ENCODE data around the gene ADCY10.

Gene ADCY10

GRCh38 chr1:167795810-167796740, 117.9 kb downstream of the ADCY10 start:
- in situ Hi-C loops (cut with MboI; ENCODE audit: low sequenced_read_pairs, unreplicated experiment) = no loop called here
- no peak for TF ChIP-seq CTCF (IDR thresholded peaks at IDR 0.05; ENCODE audit: borderline replicate concordance, control extremely low read depth, extremely low read depth, insufficient read depth, missing control alignments)
- no peak for DNase-seq (ENCODE audit: low spot score)

- in situ Hi-C loops (cut with MboI; ENCODE audit: low sequenced_read_pairs, unreplicated experiment) = no loop called here
- TF ChIP-seq CTCF (IDR thresholded peaks at IDR 0.05; ENCODE audit: borderline replicate concordance, control extremely low read depth, extremely low read depth, insufficient read depth, missing control alignments) = no peak
- no peak for DNase-seq (ENCODE audit: low spot score)
These were observed 119.9 kb downstream of the ADCY10 start for GRCh38 chr1:167794043-167794442.

- in situ Hi-C loops (cut with MboI; ENCODE audit: low sequenced_read_pairs, unreplicated experiment) = no loop called here
- no peak for TF ChIP-seq CTCF (IDR thresholded peaks at IDR 0.05; ENCODE audit: borderline replicate concordance, control extremely low read depth, extremely low read depth, insufficient read depth, missing control alignments)
- no peak for DNase-seq (ENCODE audit: low spot score)
These were observed 121.8 kb downstream of the ADCY10 start for GRCh38 chr1:167792188-167792565.

GRCh38 chr1:167791281-167792187, 122.4 kb downstream of the ADCY10 start:
- no peak for TF ChIP-seq CTCF (IDR thresholded peaks at IDR 0.05; ENCODE audit: borderline replicate concordance, control extremely low read depth, extremely low read depth, insufficient read depth, missing control alignments)
- DNase-seq (ENCODE audit: low spot score) = no peak
- in situ Hi-C loops (cut with MboI; ENCODE audit: low sequenced_read_pairs, unreplicated experiment) = no loop called here

GRCh38 chr1:167790117-167790516, 123.8 kb downstream of the ADCY10 start:
- no peak for DNase-seq (ENCODE audit: low spot score)
- no peak for TF ChIP-seq CTCF (IDR thresholded peaks at IDR 0.05; ENCODE audit: borderline replicate concordance, control extremely low read depth, extremely low read depth, insufficient read depth, missing control alignments)
- in situ Hi-C loops (cut with MboI; ENCODE audit: low sequenced_read_pairs, unreplicated experiment) = no loop called here

- no peak for TF ChIP-seq CTCF (IDR thresholded peaks at IDR 0.05; ENCODE audit: borderline replicate concordance, control extremely low read depth, extremely low read depth, insufficient read depth, missing control alignments)
- no peak for DNase-seq (ENCODE audit: low spot score)
- in situ Hi-C loops (cut with MboI; ENCODE audit: low sequenced_read_pairs, unreplicated experiment) = no loop called here
These were observed 124.4 kb downstream of the ADCY10 start for GRCh38 chr1:167789501-167789900.

Measured in GM13976 (cell line).